ENCODE results near the gene SLC9A9. TPM values are rescaled to one million over a fixed set of nuclear protein-coding genes. Genes with fewer than 3 reads are reported as not detected.

SLC9A9 gene
- 8.0 and 8.9 TPM in 2 replicates for total RNA-seq

DNA sequence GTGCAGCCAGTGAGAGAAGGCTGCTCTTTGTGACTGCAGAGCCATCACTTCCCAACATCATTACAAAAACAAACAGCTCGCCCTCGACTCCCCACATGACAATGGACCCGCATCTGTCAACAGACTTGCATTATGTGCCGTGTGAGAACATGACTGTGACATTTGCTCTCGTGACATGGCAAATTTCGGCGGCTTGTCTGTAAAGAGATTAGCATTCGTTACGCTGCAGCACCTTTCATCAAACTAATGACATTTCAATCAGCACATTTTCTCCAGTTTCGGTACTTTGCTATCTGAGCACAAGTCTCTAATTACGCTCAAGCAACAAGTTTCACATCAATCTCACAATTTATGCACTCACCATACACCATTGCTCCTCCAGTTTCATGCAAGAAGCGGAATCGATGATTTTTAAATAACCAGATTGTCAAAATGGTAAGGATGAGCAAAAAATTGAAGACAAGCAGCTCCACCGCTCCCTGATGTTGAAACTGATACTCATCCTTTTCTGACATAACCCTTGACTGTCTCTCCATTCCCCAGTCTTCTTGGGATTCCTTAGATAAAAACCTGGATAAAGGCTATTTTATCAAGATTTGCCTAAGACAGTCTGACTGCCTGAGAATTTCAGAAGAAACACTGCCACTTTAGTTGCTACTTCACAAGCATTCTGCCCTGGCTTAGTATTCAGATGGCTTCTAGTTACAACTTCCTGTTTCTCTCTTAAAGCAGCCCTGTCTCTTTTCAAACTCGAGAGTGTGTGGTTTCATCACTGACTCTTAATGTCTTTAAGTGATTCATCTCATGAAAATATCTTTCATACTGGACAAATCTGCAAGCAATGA lies at the start of gene SLC9A9:
TSS of gene SLC9A9 (minus strand) at position 682 of the 845 bp plus-strand sequence. CDS start at position 536, 146 bp downstream.

Other genes starting within 250 kb of the SLC9A9 start
- gene DIPK2A, start 123.4 kb upstream of the SLC9A9 start, total RNA-seq = 67.9 and 82.8 TPM in 2 replicates

Measured in uterine smooth muscle cell (primary cell).